ENCODE results near the gene TSPAN6. TPM values are rescaled to one million over a fixed set of nuclear protein-coding genes. Genes with fewer than 3 reads are reported as not detected.
A peak's percentile ranks its signal among the peaks of the same experiment; 100 is the strongest.

Gene TSPAN6
- 1.1 TPM for total RNA-seq

- peak; percentile 36 to 56 (median 45) for DNase-seq (ENCODE audit: low read depth in 2 of 3, low spot score in 2 of 3)
Measured at GRCh38 chrX:100636321-100636991, at the start of gene TSPAN6. TSPAN6 (minus strand) TSS chrX:100636806; CDS start chrX:100636694, 112 bp downstream.

GRCh38 chrX:100685997-100686305 is 49.3 kb upstream of the TSPAN6 start:
- DNase-seq (ENCODE audit: low read depth in 2 of 3, low spot score in 2 of 3): no peak

- DNase-seq (ENCODE audit: low read depth in 2 of 3, low spot score in 2 of 3): peak; percentile 32 to 82 (median 61)
Measured at GRCh38 chrX:100685284-100685996, 48.8 kb upstream of the TSPAN6 start.

- no peak for DNase-seq (ENCODE audit: low read depth in 2 of 3, low spot score in 2 of 3)
Measured at GRCh38 chrX:100682939-100683338, 46.3 kb upstream of the TSPAN6 start.

GRCh38 chrX:100681599-100681998 is 45.0 kb upstream of the TSPAN6 start:
- no peak for DNase-seq (ENCODE audit: low read depth in 2 of 3, low spot score in 2 of 3)

GRCh38 chrX:100680756-100681155 is 44.1 kb upstream of the TSPAN6 start:
- DNase-seq (ENCODE audit: low read depth in 2 of 3, low spot score in 2 of 3): no peak

GRCh38 chrX:100677611-100678181 is 41.1 kb upstream of the TSPAN6 start:
- no peak for DNase-seq (ENCODE audit: low read depth in 2 of 3, low spot score in 2 of 3)

- no peak for DNase-seq (ENCODE audit: low read depth in 2 of 3, low spot score in 2 of 3)
Measured at GRCh38 chrX:100674705-100675104, 38.1 kb upstream of the TSPAN6 start.

- DNase-seq (ENCODE audit: low read depth in 2 of 3, low spot score in 2 of 3): no peak
Measured at GRCh38 chrX:100673397-100673953, 36.9 kb upstream of the TSPAN6 start.

- no peak for DNase-seq (ENCODE audit: low read depth in 2 of 3, low spot score in 2 of 3)
Measured at GRCh38 chrX:100672966-100673365, 36.4 kb upstream of the TSPAN6 start.

- no peak for DNase-seq (ENCODE audit: low read depth in 2 of 3, low spot score in 2 of 3)
Measured at GRCh38 chrX:100663642-100664041, 27.0 kb upstream of the TSPAN6 start.

- DNase-seq (ENCODE audit: low read depth in 2 of 3, low spot score in 2 of 3): no peak
Measured at GRCh38 chrX:100662796-100663195, 26.2 kb upstream of the TSPAN6 start.

GRCh38 chrX:100662170-100662569 is 25.6 kb upstream of the TSPAN6 start:
- DNase-seq (ENCODE audit: low read depth in 2 of 3, low spot score in 2 of 3): no peak

GRCh38 chrX:100659431-100660137 is 23.0 kb upstream of the TSPAN6 start:
- no peak for DNase-seq (ENCODE audit: low read depth in 2 of 3, low spot score in 2 of 3)

GRCh38 chrX:100658941-100659381 is 22.4 kb upstream of the TSPAN6 start:
- no peak for DNase-seq (ENCODE audit: low read depth in 2 of 3, low spot score in 2 of 3)

GRCh38 chrX:100654261-100654660 is 17.7 kb upstream of the TSPAN6 start:
- peak in 1 of 3 donors; percentile 2 for DNase-seq (ENCODE audit: low read depth in 2 of 3, low spot score in 2 of 3)

- DNase-seq (ENCODE audit: low read depth in 2 of 3, low spot score in 2 of 3): no peak
Measured at GRCh38 chrX:100652266-100652665, 15.7 kb upstream of the TSPAN6 start.

GRCh38 chrX:100650841-100651240 is 14.2 kb upstream of the TSPAN6 start:
- DNase-seq (ENCODE audit: low read depth in 2 of 3, low spot score in 2 of 3): no peak

- no peak for DNase-seq (ENCODE audit: low read depth in 2 of 3, low spot score in 2 of 3)
Measured at GRCh38 chrX:100649550-100650356, 13.1 kb upstream of the TSPAN6 start.
